NCI-H1417 treated with DMSO at 0.1 percent for 48 hours (cell line): ENCODE measurements around the gene RGS2.

Source experiments
- DNase-seq: peaks from one replicate; lab custom pipeline; 2025; lab: John Stamatoyannopoulos, UW

RGS2 gene

DNA sequence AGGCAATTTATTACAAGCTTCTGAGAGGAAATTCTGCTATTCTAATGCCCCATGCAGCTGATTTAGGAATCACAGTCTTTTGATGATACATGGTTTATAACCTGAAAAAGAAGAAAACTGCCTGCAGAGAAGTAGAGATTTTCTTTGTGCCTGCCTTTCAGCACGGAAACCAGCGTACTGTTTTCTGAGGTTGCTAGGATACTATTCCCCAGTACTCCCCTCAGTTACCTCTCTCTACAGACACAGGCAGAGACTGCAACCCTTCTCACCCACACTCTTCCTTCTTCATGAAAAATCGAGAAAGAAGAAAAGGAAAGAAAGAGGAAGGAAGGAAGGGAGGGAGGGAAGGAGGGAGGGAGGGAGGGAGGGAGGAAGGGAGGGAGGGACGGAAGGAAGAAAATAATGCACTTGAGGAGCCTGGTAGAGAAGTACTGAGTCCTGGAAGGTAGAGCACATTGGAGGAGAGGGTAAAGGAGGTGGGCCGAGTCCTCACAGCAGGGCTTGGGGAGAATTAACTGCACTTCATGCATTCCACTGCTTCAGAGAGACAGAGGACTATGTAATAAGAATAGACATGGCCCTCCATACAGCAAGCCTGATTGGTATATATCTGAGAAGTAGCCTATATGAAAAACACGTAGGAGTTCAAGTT, 21.9 kb downstream of the RGS2 start:
- no peak for DNase-seq

DNA sequence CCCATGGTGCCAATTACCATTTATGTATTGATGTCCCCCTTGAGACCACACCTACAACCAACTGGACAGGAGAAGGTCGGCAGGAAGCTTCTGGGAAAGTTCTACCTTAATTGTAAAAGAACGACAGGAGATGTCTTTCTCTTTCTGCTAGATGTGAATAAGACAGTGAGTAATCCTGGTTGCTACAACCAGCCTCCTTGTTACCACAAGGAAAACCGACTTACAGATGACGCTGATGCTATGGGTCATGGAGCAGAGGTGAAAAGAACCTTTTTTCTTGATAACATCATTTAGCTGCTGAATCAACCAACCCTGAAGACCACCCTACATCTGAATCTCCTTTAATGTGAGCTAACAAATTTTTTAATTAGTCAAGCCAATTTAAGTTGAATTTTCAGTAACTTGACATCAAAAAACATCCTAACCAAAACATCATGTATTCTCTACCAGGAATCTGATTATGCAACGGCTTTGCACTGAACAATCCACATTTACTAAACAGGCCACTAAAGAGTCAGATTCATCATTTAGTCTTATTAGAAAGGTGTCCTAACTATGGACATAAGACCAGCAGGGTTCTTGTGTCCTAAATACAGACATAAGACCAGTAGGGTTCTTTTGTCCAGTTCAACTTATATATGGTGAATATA, 23.0 kb downstream of the RGS2 start:
- no peak for DNase-seq

DNA sequence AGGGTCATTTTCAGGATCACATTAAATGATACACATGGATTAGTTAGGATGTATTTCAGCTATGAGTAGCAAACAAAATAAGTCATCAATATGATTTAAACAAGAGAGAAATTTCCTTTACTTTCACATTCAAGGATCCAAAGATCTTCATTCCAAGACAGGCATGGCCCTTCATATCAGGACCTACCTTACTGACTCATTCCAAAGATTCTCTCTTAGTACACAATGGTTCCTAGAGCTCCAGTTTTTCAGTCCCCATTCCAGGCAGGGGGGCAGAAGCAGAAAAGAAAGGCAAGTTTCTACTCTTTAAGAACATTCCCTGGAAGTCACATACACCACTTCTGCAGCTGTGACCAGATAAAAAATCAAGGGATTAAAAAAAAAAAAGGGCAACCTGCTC, 23.7 kb downstream of the RGS2 start:
- no peak for DNase-seq

- no peak for DNase-seq
Measured at GRCh38 chr1:192835116-192835515, 26.3 kb downstream of the RGS2 start.

- no peak for DNase-seq
Measured at GRCh38 chr1:192839162-192840066, 30.6 kb downstream of the RGS2 start.

DNA sequence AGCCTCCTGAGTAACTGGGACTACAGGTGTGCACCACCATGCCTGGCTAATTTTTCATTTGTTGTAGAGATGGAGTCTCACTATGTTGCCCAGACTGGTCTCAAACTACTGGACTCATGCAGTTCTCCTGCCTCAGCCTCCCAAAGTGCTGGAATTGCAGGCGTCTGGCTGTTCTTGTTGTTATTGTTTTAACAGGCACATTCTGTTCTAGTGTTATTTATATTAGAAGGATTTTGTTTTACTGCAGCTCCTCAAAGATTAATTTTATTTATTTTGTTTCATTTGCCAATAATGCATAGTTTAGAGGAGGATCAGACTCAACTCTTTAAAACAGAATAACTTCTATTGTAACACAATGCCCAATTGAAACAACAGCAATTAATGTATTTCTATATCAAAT, 35.5 kb downstream of the RGS2 start:
- no peak for DNase-seq

DNA sequence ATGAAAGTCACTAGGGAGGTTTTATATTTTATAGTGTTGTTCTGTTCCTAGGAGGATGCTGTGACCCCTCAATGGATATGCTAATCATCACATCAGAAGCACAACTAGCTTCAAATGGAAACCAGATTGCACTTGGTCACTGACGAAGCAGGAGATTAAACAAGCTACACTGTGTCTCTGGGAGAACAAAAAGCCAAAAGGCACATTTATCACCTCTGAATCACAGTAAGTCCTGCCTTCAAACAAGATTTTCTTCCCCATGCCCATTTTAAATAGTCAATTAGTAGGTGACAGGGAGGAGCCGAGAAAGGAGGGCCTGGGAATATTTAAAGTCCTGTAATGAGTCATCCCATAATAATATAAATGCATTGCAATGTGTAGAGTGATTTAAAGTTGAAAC, 38.1 kb downstream of the RGS2 start:
- DNase-seq, result no peak

- DNase-seq, result no peak
Measured at GRCh38 chr1:192849011-192849410, 40.2 kb downstream of the RGS2 start.

- no peak for DNase-seq
Measured at GRCh38 chr1:192849442-192849841, 40.6 kb downstream of the RGS2 start.

DNA sequence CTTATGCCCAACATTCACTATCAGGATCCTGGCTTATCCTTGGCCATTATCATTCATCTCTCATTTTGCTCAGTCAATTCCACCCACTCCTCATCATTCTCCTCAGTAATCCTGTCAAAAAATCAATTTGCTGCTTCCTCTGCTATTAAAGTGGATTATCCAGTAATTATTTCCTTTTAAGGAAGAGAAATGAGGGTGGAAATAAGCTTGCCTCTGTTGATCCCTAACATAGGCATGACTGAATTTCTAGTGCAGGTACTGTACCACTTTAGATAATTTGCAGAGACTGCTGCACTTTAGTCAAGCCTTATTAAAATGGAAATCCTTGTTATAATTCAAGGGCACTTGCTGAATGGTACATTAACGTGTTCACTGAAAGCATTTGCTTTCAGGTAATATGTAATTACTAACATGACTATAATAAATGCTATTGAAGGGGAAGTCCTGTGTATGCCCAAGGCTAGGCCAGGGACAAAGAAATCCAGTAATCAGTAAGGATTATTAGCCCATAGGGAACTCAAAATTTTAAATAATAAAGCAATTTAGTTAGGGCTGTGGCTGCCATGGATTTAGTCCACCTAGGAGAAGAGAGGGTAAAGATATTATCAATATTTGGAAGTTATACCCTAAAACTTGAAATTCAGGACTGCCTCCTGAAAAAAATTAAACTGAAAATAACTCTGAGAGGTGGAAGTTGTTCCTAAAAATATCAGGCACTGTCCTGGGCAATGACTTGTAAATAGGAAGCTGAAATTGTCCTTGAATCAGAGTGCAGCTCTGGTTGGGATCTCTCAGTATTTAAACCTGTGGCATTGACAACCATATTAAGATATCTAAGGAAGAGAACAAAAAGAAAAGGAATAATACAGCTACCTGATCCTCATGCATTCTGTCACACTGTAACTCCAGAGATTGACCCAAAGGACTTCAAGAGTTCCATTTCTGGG, 43.4 kb downstream of the RGS2 start:
- DNase-seq, result peak; percentile 88

DNA sequence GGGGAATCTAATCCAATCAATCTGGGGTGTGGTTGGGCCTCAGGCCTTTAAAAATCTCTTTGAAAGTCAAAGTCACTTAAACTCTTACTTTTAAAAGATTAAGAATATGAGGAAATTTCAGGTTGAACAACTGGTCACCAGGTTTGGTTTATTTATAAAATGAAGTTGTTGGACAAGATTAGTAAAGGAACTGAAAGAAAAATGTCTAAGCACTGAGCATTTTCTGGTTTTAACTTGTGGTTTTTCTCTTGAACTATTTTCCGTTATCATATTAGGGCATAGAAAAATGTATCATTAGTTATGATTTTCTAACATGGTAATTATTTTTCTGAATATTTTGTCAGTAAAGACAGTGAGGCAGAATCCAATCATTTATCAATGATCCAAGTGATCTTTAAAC, 49.6 kb downstream of the RGS2 start:
- no peak for DNase-seq

- DNase-seq, result no peak
Measured at GRCh38 chr1:192859808-192860207, 51.0 kb downstream of the RGS2 start.

DNA sequence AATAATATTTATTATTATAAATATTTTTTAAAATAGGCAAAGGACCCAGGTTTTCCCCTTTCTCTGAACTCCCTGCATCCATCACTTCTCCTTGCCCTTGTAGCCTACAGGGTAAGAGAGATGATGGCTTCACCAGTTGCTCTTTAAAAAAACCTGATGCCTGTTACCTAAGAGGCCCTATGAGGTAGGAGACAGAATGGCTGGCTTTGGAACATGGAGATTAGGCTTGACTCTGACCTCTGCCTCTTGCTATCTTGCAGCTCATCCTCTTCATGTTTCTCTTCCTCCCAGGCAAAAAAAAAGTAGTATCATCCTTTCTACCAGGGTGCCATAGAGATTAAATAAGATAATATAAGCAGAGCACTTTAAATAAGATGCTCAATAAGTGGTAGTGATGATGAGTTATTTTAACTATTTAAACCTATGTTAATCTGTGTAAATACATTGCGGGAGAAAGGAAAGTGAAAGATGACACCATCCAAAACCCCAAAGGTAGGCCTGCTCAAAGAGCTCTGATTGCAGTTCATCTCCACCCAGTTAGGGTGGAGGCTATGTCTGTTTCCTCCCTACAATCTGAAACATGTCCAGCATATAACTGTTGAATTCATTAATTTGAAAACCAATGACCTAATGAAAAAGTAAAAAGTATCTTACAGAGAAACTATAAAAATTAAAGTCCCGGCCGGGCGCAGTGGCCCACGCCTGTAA, 51.8 kb downstream of the RGS2 start:
- no peak for DNase-seq

DNA sequence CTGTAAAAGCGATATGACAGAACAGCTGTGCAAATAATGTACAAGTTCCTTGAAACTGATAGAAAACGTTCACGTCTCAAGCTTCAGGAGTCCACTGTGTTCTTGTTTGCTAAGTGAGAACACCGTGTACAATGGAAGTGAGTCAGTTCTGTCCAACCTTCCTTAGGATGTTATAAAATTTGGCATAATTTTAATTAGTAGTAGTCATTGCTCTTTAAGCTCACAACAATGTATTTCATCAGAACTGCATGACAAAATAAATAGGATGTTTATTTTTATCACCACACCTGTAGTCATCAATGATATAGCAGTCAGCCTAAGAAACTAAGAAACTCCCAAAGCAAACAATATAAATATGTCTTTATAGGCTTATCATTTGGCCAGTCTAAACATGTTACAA, 53.0 kb downstream of the RGS2 start:
- no peak for DNase-seq
